ENCODE measurements around the gene DTD2. TPM values are rescaled to one million over a fixed set of nuclear protein-coding genes. Genes with fewer than 3 reads are reported as not detected.
A peak's percentile ranks its signal among the peaks of the same experiment; 100 is the strongest.

Gene DTD2
- total RNA-seq, 2 experiments from 2014 or later, result 32.2 to 33.7 TPM

DNA sequence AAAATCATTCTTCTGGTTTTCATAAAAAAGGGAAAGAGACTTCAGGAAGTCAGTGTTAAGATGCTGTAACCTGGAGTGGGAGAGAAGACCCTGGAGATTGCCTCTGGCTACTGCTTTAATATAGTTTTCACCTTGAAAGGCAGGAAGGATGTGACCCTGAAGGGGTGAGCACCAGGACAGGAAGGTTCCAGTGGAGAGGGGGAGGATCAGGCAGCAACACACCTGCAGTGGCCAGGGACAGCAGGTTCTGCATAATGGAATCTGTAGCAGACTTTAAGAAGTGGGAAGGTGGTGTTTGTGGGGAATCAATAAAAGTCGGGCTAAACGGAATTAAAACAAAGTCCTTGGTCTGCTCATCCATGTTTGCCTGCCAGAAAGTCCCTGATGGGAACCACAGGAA is 30.6 kb downstream of the DTD2 start:
- no peak overlapping the region for H3K4me3 Mint-ChIP-seq
- no peaks in the 10 kb centered on the region for H3K27me3 Mint-ChIP-seq
- H3K27ac Mint-ChIP-seq, result no peak overlapping the region
- H3K9me3 Mint-ChIP-seq, result no peaks in the 10 kb centered on the region
- H3K4me1 Mint-ChIP-seq, result peaks cover 13% of the 10 kb centered on the region
- DNase-seq, result no peak
- peaks cover 10% of the 10 kb centered on the region for H3K36me3 Mint-ChIP-seq

DNA sequence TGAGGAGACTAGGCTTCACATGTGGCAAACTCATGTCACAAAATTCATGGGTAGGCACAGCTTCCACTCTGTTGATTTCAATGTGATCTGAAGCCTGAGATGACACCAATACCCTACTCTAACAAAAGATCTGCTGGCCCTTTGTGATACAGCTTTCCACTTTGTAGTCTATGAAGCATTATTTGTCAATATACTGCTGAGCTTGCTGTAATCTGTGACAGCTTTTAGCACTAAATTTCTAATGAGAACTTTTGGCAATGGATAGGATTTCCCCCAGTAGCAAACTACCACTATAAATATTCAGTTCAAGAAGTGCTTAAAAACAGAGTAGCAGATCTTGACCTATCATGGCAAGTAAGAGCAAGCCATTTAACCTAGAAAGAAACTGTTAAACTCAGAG is 31.4 kb downstream of the DTD2 start:
- no peak for DNase-seq
- no peak overlapping the region for H3K27ac Mint-ChIP-seq
- peaks cover 7% of the 10 kb centered on the region for H3K36me3 Mint-ChIP-seq
- no peak overlapping the region for H3K4me3 Mint-ChIP-seq
- H3K27me3 Mint-ChIP-seq, result no peaks in the 10 kb centered on the region
- no peaks in the 10 kb centered on the region for H3K9me3 Mint-ChIP-seq
- H3K4me1 Mint-ChIP-seq, result peaks cover 19% of the 10 kb centered on the region

DNA sequence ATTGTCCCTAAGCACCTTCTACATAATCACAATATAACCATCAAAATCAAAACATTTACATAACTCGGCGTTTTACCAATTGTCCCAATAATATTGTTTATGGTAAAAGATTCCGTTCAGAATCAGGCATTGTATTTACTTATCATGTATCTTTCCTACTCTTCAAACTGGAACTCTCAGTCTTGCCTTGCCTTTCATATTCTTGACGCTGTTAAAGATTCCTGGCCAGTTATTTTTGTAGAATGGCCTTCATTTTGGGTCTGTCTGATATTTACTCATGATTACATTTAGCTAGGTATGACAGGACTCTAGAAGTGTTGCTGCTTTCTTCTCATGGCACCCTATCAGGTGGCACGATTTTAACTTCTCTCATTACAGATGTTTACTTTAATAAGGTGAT is 36.1 kb downstream of the DTD2 start:
- H3K9me3 Mint-ChIP-seq, result no peaks in the 10 kb centered on the region
- no peak for DNase-seq
- no peaks in the 10 kb centered on the region for H3K27me3 Mint-ChIP-seq
- H3K4me1 Mint-ChIP-seq, result peaks cover 20% of the 10 kb centered on the region
- peak overlapping the region; percentile 93 for H3K27ac Mint-ChIP-seq
- peak overlapping the region; percentile 96 for H3K4me3 Mint-ChIP-seq
- no peaks in the 10 kb centered on the region for H3K36me3 Mint-ChIP-seq

DNA sequence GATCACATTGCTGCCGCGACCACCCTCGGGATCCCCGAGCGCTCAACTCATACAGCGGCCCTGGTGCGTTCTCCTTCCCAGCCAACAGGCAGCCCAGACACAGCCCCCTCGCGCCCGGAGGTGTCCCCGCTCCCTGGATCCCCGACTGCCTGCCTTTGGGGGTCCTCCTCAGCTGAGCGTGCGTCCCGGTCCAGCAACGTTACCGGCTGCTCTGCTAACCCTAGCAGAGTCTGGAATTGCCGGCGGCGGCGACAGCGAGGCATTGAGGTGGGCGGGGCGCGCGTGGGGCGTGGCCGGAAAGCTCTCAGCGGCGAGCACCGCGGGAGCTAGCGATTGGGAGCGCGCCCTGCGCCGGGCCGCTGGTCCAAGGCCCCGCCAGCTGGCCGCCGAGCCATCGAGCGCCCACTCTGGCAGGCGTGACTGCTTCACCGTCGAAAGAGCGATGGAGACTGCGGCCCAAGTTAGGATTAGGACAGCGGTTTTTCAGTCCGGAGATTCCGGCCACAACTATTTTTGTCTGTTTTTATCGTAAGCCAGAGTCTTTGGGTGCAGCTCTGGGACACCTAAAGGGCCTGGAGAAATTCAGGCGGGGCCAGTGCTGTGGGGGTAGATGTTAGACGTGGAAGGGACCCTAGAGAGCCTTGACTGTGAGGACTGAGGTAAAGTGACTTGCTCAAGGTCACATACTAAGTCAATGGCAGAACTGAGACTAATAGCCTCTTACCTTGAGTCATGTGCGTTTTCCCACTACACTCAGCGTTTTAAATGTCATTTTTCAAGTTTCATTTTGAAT is 36.8 kb downstream of the DTD2 start, which contains the start of gene HEATR5A:
TSS of gene HEATR5A (minus strand) at position 232 of the 793 bp plus-strand sequence. CDS start 17,575 bp downstream, outside the sequence.
- DNase-seq, result peak; percentile 93
- Mint-ChIP-seq H3K4me3 (peak within 1 kb of the TSS; percentile 96), H3K9me3 (no peaks in the 10 kb centered on the region), H3K36me3 (no peaks in the 10 kb centered on the region), H3K27me3 (no peaks in the 10 kb centered on the region), H3K4me1 (peaks cover 20% of the 10 kb centered on the region), H3K27ac (peak within 1 kb of the TSS; percentile 93)

DNA sequence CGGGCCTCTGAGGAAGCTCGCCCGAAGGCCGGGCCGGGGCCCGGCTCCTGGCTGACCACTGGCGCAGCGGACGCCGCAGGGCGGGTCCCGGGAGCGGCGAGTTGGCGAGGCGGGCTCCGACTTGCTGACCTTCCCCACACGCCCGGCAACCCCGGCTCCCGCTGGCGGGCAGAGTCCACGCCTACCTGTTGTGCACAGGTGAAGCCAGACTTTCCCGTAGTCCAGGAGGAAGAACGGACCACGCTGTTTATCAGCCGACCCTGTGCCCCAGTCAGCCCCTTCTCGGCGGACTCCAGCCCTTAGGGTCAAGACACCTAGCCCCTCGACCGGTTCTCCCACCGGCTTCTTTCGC is 37.4 kb downstream of the DTD2 start:
- Mint-ChIP-seq H3K27ac (peak overlapping the region; percentile 87), H3K36me3 (no peaks in the 10 kb centered on the region), H3K27me3 (no peaks in the 10 kb centered on the region), H3K4me3 (peak overlapping the region; percentile 96), H3K4me1 (peaks cover 20% of the 10 kb centered on the region), H3K9me3 (no peaks in the 10 kb centered on the region)
- peak; percentile 19 for DNase-seq

DNA sequence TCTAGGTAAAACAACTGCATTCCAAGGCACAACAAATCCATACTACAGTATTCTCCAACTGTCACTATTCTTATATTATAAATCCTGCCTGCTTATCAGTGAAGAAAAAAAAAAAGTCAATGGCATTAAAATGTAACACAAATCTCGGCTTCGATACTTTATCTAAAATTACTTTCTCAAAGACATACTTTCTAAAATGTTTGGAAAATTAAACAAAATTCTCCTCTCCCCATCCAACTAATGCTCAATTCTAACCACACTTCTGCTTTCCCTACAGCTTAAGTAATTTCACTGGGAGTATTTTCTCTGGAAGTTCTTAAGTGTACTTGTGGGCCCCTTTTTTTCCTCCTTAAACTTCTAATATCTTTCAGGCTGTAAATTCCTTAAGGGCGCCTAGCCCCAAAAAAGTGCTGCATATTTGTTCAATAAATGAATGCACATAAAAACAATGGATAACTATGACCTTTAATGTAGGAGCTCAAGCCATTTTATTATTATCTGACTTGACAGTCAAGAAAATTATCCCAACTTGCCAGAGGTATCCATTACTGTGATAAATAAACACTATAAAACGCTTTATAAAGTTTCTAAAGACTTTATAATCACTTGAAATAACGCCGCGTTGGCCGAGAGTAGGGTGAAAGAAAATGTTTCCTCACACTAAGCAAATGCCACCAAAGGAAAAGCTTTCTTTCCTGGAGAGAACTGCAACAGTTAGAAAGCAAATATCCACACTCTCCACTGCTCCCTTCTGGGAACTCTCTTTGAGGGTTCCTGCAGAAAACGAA is 37.9 kb downstream of the DTD2 start:
- H3K4me3 Mint-ChIP-seq, result peak overlapping the region; percentile 96
- no peaks in the 10 kb centered on the region for H3K9me3 Mint-ChIP-seq
- no peak for DNase-seq
- no peaks in the 10 kb centered on the region for H3K27me3 Mint-ChIP-seq
- no peaks in the 10 kb centered on the region for H3K36me3 Mint-ChIP-seq
- H3K4me1 Mint-ChIP-seq, result peaks cover 20% of the 10 kb centered on the region
- no peak overlapping the region for H3K27ac Mint-ChIP-seq

DNA sequence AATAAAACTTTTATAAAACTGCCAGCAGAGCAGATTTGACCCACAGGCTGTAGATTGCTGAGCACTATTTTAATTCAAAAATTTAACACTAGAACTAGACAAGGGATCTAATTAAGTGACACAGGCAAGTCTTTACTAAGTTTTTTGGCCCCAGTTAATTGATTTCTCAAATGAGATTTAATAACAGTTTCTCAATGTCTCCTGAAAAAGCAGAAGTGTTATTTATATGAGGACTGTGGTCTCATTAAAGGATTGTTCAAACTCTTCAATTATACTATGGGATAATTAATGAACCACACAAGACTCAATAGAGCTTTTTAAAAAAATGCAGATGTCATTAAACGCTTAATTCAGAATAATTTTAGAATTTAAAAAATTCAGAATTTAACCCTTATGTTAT is 38.9 kb downstream of the DTD2 start:
- Mint-ChIP-seq H3K4me3 (no peak overlapping the region), H3K9me3 (no peaks in the 10 kb centered on the region), H3K27me3 (no peaks in the 10 kb centered on the region), H3K36me3 (no peaks in the 10 kb centered on the region), H3K4me1 (peaks cover 25% of the 10 kb centered on the region), H3K27ac (no peak overlapping the region)
- DNase-seq, result no peak

DNA sequence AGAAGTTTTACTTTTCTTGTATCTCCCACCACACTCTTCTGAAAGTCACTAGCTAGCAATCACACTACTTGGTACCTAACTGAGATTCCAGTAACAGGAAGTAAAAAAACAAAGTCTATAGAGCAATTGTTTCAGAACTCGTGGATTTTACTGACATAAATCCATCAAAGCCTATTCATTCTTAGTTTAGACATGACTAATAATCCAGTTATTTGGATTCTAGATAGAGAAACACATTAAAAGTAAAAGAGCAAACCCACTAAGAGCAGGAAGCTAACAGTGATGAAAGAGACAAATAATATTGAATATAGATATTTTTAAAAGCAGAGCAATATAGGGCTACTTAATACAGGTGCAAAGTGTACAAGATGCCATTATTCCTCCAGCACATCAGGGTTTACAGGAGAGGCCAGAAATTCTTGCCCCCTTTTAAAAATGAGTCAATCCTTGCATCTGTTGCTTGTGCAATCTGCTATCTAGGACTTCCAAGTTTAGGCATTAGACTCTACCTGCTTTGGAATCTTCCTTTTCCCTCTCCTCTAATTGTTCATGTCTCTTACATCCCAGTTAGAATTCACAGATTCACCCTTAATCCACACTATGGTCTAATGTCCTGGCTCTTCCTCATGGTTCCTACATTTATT is 43.0 kb downstream of the DTD2 start:
- Mint-ChIP-seq H3K36me3 (peaks cover 5% of the 10 kb centered on the region), H3K27ac (no peak overlapping the region), H3K4me1 (peaks cover 17% of the 10 kb centered on the region), H3K9me3 (no peaks in the 10 kb centered on the region), H3K4me3 (no peak overlapping the region), H3K27me3 (no peaks in the 10 kb centered on the region)
- no peak for DNase-seq

DNA sequence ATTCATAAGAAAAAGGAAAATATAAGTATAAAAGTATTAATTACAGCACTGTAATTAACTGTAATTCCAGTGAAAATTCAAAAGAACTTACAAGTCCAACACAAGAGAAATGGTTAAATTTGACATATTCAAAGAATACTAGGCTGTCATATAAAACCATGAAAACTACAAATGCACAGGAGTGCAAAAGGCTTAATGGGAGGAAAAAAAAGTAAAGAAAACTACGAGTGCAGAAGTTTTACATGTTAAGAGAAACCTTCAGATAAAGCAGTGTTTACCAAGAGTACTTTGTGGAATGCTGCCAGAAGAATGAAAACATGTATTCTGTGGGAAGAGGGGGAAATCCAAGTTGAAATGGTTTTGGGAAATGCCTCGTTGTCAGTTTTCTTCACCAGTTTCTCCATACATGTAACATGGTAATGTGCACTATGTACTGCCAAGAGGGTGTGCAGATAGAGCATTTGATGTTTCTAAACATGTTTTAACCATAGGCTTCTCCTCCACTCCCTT is 46.0 kb downstream of the DTD2 start:
- no peaks in the 10 kb centered on the region for H3K27me3 Mint-ChIP-seq

DNA sequence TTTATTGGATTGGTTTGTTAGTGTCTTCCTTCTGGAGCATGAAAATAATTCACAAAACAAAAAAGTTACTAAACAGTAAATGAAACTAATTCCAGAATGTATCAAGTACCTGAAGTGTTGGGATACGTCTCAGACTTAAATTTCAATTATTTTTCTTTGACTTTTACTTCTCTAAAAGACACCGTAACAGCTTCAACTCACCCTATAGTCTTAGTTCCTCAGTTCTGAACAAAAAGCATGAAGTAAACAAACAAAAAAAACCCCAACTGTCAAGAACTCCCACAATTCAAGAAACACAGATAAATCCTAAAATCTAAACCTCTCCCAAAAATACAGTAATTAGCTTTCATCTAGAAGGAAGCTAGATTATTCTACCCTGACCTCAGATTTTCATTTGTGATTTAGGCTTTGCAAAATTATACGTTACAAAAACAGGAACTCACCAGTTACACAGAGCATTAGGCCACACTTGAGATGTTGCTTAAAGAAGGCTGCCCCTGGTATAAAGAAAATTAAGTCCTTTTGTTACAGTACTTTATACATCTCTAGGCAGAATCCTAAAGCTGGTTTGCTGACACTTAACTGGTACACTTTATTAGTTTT is 47.2 kb downstream of the DTD2 start:
- Mint-ChIP-seq H3K4me1 (peaks cover 13% of the 10 kb centered on the region), H3K27me3 (no peaks in the 10 kb centered on the region), H3K36me3 (peaks cover 8% of the 10 kb centered on the region), H3K9me3 (no peaks in the 10 kb centered on the region), H3K27ac (no peak overlapping the region), H3K4me3 (no peak overlapping the region)
- DNase-seq, result no peak

More for the DNA sequence above, 46.0 kb downstream of the DTD2 start:
- no peaks in the 10 kb centered on the region for H3K9me3 Mint-ChIP-seq
- DNase-seq, result no peak
- no peak overlapping the region for H3K27ac Mint-ChIP-seq
- peaks cover 8% of the 10 kb centered on the region for H3K36me3 Mint-ChIP-seq
- H3K4me3 Mint-ChIP-seq, result no peak overlapping the region
- H3K4me1 Mint-ChIP-seq, result peaks cover 13% of the 10 kb centered on the region

DNA sequence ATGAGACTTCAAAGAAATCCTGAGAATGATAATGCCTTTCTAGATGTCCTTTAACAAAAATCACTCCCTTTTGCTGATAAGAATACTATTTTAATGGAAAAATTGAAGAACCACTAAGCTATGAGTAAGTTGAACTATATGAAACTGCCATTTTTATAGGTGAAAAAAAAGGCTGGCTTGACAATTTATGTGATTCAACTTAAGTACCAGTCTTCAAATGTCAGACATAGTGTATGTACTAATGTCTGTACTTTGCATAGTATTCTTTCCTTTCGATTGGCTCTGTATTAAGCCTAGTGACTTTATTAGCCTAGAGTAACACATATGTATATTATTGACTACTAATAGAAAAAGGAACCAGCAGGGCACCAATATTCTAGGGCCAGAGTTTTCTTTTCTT is 48.9 kb downstream of the DTD2 start:
- Mint-ChIP-seq H3K27me3 (no peaks in the 10 kb centered on the region), H3K4me1 (peaks cover 8% of the 10 kb centered on the region), H3K4me3 (no peak overlapping the region), H3K27ac (no peak overlapping the region), H3K36me3 (peaks cover 8% of the 10 kb centered on the region), H3K9me3 (no peaks in the 10 kb centered on the region)
- DNase-seq, result no peak

DNA sequence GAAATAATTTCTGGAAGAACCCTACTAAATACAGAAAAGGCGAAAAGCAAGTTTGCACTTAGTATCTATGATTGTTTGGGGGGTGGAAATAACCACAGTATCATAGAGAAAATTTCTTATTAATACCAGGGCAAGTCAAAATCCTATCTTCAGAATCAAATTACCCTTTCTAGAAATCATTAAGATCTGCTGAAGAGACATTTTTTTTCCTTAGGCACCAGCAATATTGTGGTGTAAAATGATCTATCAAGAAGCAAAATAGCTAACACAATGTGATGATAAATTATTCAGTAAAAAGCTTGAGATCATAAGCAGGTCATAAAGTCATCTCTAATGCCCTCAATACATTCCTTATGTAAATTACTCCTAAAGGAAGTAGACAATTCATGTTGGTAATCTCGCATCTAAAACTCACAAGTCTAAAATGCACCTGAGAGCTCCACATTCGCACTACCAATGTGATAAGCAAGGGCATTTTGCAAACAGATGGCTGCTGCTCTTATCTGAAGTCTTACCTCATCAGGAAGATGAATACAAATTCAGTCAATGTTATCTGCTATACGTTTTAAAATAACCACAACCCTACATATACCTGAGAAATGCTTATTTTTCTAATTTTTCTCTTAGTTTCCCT is 51.6 kb downstream of the DTD2 start:
- Mint-ChIP-seq H3K4me3 (no peak overlapping the region), H3K27me3 (no peaks in the 10 kb centered on the region), H3K4me1 (peaks cover 6% of the 10 kb centered on the region), H3K9me3 (no peaks in the 10 kb centered on the region), H3K36me3 (peaks cover 12% of the 10 kb centered on the region), H3K27ac (no peak overlapping the region)
- DNase-seq, result no peak

DNA sequence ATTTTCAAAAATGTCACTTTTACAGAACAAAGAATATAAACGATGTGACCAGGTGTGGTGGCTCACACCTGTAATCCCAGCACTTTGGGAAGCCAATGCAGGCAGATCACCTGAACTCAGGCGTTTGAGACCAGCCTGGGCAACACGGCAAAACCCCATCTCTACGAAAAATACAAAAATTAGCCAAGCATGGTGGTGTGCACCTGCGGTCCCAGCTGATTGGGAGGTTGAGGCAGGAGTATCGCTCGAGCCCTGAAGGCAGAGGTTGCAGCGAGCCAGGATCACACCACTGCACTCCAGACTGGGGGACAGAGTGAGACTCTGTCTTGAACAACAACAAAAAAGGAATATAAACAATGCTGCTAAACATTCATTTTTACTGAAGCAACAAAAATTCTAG is 52.2 kb downstream of the DTD2 start:
- Mint-ChIP-seq H3K36me3 (peaks cover 11% of the 10 kb centered on the region), H3K27ac (no peak overlapping the region), H3K4me1 (peaks cover 8% of the 10 kb centered on the region), H3K27me3 (no peaks in the 10 kb centered on the region), H3K4me3 (no peak overlapping the region), H3K9me3 (no peaks in the 10 kb centered on the region)
- DNase-seq, result no peak

DNA sequence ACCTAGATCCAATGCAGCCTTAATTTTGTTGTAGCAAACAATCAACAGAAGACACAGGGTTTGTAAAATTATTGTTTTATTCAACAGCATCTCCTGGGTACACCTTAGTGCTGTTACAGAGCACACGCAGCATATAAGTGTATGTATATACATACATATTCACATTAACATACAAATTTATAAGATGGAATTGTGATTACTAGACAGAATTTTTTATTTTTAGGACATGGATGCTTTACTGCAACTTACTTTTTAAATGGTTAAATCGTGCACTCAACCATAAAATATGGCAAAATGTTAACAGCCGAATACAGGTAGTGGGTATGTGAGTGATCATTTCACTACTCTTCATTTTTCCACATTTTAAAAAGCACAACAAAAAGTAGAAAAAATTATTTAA is 53.6 kb downstream of the DTD2 start:
- no peak for DNase-seq
- Mint-ChIP-seq H3K36me3 (peaks cover 11% of the 10 kb centered on the region), H3K27ac (no peak overlapping the region), H3K9me3 (no peaks in the 10 kb centered on the region), H3K4me1 (peaks cover 8% of the 10 kb centered on the region), H3K27me3 (no peaks in the 10 kb centered on the region), H3K4me3 (no peak overlapping the region)

Data from activated naive CD8-positive, alpha-beta T cell treated with anti-CD3 and anti-CD28 coated beads for 36 hours (primary cell).